WERI-Rb-1 (cell line): ENCODE data around the gene ST3GAL3.
A peak's percentile ranks its signal among the peaks of the same experiment; 100 is the strongest.

ENCODE experiments used
- DNase-seq: peaks from one replicate; pipeline ENCODE4 v3.0.0-alpha.2; 2020
- H3K27ac ChIP-seq: fragments of 250-450 bp; sonication (Bioruptor Pico); 2 replicates; pipeline ENCODE4 v1.5.1; 2020; ENCODE audit warnings: mild to moderate bottlenecking, moderate library complexity
- H3K27me3 ChIP-seq: fragments of 250-450 bp; sonication (Bioruptor Pico); 2 replicates; pipeline ENCODE4 v1.5.1; 2021; ENCODE audit warnings: mild to moderate bottlenecking, low read depth, moderate library complexity; ENCODE audit not compliant: insufficient read depth, severe bottlenecking
- H3K36me3 ChIP-seq: fragments of 250-450 bp; sonication (Bioruptor Pico); 2 replicates; pipeline ENCODE4 v1.5.1; 2020; ENCODE audit warnings: mild to moderate bottlenecking, moderate library complexity
- H3K4me3 ChIP-seq: 2 replicates; pipeline ENCODE4 v1.5.1; 2011; ENCODE audit warnings: low read depth, mild to moderate bottlenecking, control low read depth, low read length
- H3K9me3 ChIP-seq: fragments of 250-450 bp; sonication (Bioruptor Pico); 2 replicates; pipeline ENCODE4 v1.5.1; 2021; ENCODE audit warnings: mild to moderate bottlenecking, moderate library complexity; ENCODE audit not compliant: severe bottlenecking
- CTCF ChIP-seq: IDR thresholded peaks from 2 replicates; pipeline ENCODE4 v1.5.1; 2011; ENCODE audit warnings: low read depth, mild to moderate bottlenecking, control low read depth, inconsistent platforms, low read length

ST3GAL3 gene

GRCh38 chr1:43932786-43933385 is 225.6 kb downstream of the ST3GAL3 start:
- no peak for TF ChIP-seq CTCF
- Histone ChIP-seq H3K27ac (no peak overlapping the region), H3K9me3 (no peaks in the 10 kb centered on the region), H3K27me3 (no peaks in the 10 kb centered on the region), H3K36me3 (no peaks in the 10 kb centered on the region), H3K4me3 (no peak overlapping the region)
- no peak for DNase-seq

GRCh38 chr1:43933386-43934100 is 226.2 kb downstream of the ST3GAL3 start, which contains the start of gene ARTN:
Gene ARTN (plus strand): TSS chr1:43933801. CDS start chr1:43935657, 1,856 bp downstream.
- DNase-seq, result no peak
- no peaks in the 10 kb centered on the region for H3K27me3 ChIP-seq
- no peak within 1 kb of the TSS for H3K27ac ChIP-seq
- H3K9me3 ChIP-seq, result no peaks in the 10 kb centered on the region
- no peaks in the 10 kb centered on the region for H3K36me3 ChIP-seq
- H3K4me3 ChIP-seq, result no peak within 1 kb of the TSS
- no peak for TF ChIP-seq CTCF

GRCh38 chr1:43934101-43934985 is 227.0 kb downstream of the ST3GAL3 start:
- Histone ChIP-seq H3K27me3 (no peaks in the 10 kb centered on the region), H3K4me3 (no peak overlapping the region), H3K27ac (no peak overlapping the region), H3K36me3 (no peaks in the 10 kb centered on the region), H3K9me3 (no peaks in the 10 kb centered on the region)
- TF ChIP-seq CTCF, result peak; percentile 94
- DNase-seq, result peak; percentile 87

GRCh38 chr1:43934986-43935324 is 227.6 kb downstream of the ST3GAL3 start:
- 0 out of 2 replicates have a peak overlapping the region, but pooled peaks have one; percentile 17 for H3K27ac ChIP-seq
- H3K4me3 ChIP-seq, result no peak overlapping the region
- no peaks in the 10 kb centered on the region for H3K9me3 ChIP-seq
- TF ChIP-seq CTCF, result no peak
- H3K27me3 ChIP-seq, result no peaks in the 10 kb centered on the region
- no peak for DNase-seq
- no peaks in the 10 kb centered on the region for H3K36me3 ChIP-seq

GRCh38 chr1:43935711-43936427 is 228.5 kb downstream of the ST3GAL3 start:
- DNase-seq, result peak; percentile 57
- Histone ChIP-seq H3K27ac (peak overlapping the region; percentile 36; the same call in 1 of the 2 replicates), H3K9me3 (no peaks in the 10 kb centered on the region), H3K27me3 (no peaks in the 10 kb centered on the region), H3K36me3 (no peaks in the 10 kb centered on the region), H3K4me3 (peak overlapping the region; percentile 34)
- no peak for TF ChIP-seq CTCF
